Activated T-helper 1 cell treated with anti-CD3 and anti-CD28 coated beads, Interleukin-12 subunit alpha, Interleukin-12 subunit beta, Interleukin-2, Interleukin-4 antibody, amounts not matched to agents 30 ng/mL and 10 ng/mL and 1 ng/mL, durations not matched to agents 14 hours and 24 hours and 36 hours (primary cell): ENCODE measurements around the gene CSTPP1. TPM values are rescaled to one million over a fixed set of nuclear protein-coding genes. Genes with fewer than 3 reads are reported as not detected.
A peak's percentile ranks its signal among the peaks of the same experiment; 100 is the strongest.

Experiments used
- DNase-seq: peaks from one replicate; pipeline ENCODE4 v3.0.0; 2021; ENCODE audit warnings: low spot score
- H3K27ac Mint-ChIP-seq: one replicate; pipeline ENCODE4 v1.8.0; 2021; ENCODE audit warnings: mild to moderate bottlenecking, mixed read lengths
- H3K27me3 Mint-ChIP-seq: one replicate; pipeline ENCODE4 v1.8.0; 2022; ENCODE audit warnings: mild to moderate bottlenecking, moderate library complexity, mixed read lengths; ENCODE audit not compliant: insufficient read depth
- H3K36me3 Mint-ChIP-seq: one replicate; pipeline ENCODE4 v1.8.0; 2021; ENCODE audit warnings: low read depth, mixed read lengths
- H3K4me1 Mint-ChIP-seq: one replicate; pipeline ENCODE4 v1.8.0; 2021; ENCODE audit warnings: low read depth, mixed read lengths
- H3K4me3 Mint-ChIP-seq: one replicate; pipeline ENCODE4 v1.8.0; 2021; ENCODE audit warnings: mild to moderate bottlenecking, moderate library complexity, mixed read lengths
- H3K9me3 Mint-ChIP-seq: one replicate; pipeline ENCODE4 v1.8.0; 2021; ENCODE audit warnings: mixed read lengths
- intact Hi-C: fragments of 100-400 bp; cut with micrococcal nuclease; formaldehyde crosslinking; loops from one replicate; pipeline ENCODE4 v1.15.1; 2024
- total RNA-seq: library from RNA; stranded (reverse); gene quantifications from 2 replicates; pipeline ENCODE4 v1.2.3, GENCODE V29; 2022

Gene CSTPP1
- total RNA-seq, 1 donor from 2014 or later: 16.7 TPM

- no peak overlapping the region for H3K27ac Mint-ChIP-seq
- no peaks in the 10 kb centered on the region for H3K27me3 Mint-ChIP-seq
- no peak overlapping the region for H3K4me3 Mint-ChIP-seq
- no peaks in the 10 kb centered on the region for H3K4me1 Mint-ChIP-seq
- peaks cover 13% of the 10 kb centered on the region for H3K36me3 Mint-ChIP-seq
- intact Hi-C loops: no loop called here
- no peak for DNase-seq
- H3K9me3 Mint-ChIP-seq: no peaks in the 10 kb centered on the region
Observed at GRCh38 chr11:47163898-47164297, 227.3 kb downstream of the CSTPP1 start.

- Mint-ChIP-seq H3K27me3 (no peaks in the 10 kb centered on the region), H3K4me3 (no peak overlapping the region), H3K4me1 (no peaks in the 10 kb centered on the region), H3K9me3 (no peaks in the 10 kb centered on the region), H3K27ac (no peak overlapping the region), H3K36me3 (peaks cover 13% of the 10 kb centered on the region)
- intact Hi-C loops: no loop called here
- no peak for DNase-seq
Observed at GRCh38 chr11:47164321-47164720, 227.8 kb downstream of the CSTPP1 start.

GRCh38 chr11:47165253-47165840 is 228.8 kb downstream of the CSTPP1 start:
- no peak for DNase-seq
- H3K27ac Mint-ChIP-seq: no peak overlapping the region
- no peak overlapping the region for H3K4me3 Mint-ChIP-seq
- H3K36me3 Mint-ChIP-seq: peaks cover 13% of the 10 kb centered on the region
- no peaks in the 10 kb centered on the region for H3K27me3 Mint-ChIP-seq
- no peaks in the 10 kb centered on the region for H3K4me1 Mint-ChIP-seq
- no peaks in the 10 kb centered on the region for H3K9me3 Mint-ChIP-seq
- intact Hi-C loops: no loop called here

GRCh38 chr11:47166368-47166767 is 229.8 kb downstream of the CSTPP1 start:
- peaks cover 17% of the 10 kb centered on the region for H3K36me3 Mint-ChIP-seq
- no peak overlapping the region for H3K27ac Mint-ChIP-seq
- H3K9me3 Mint-ChIP-seq: no peaks in the 10 kb centered on the region
- H3K27me3 Mint-ChIP-seq: no peaks in the 10 kb centered on the region
- intact Hi-C loops: no loop called here
- H3K4me1 Mint-ChIP-seq: no peaks in the 10 kb centered on the region
- no peak for DNase-seq
- H3K4me3 Mint-ChIP-seq: no peak overlapping the region

- H3K9me3 Mint-ChIP-seq: no peaks in the 10 kb centered on the region
- no peak overlapping the region for H3K27ac Mint-ChIP-seq
- intact Hi-C loops: no loop called here
- no peak overlapping the region for H3K4me3 Mint-ChIP-seq
- no peak for DNase-seq
- H3K4me1 Mint-ChIP-seq: peaks cover 20% of the 10 kb centered on the region
- peaks cover 20% of the 10 kb centered on the region for H3K36me3 Mint-ChIP-seq
- no peaks in the 10 kb centered on the region for H3K27me3 Mint-ChIP-seq
Observed at GRCh38 chr11:47171061-47171838, 234.7 kb downstream of the CSTPP1 start.

- DNase-seq: no peak
- no peak overlapping the region for H3K27ac Mint-ChIP-seq
- H3K4me3 Mint-ChIP-seq: no peak overlapping the region
- peaks cover 20% of the 10 kb centered on the region for H3K36me3 Mint-ChIP-seq
- intact Hi-C loops: no loop called here
- H3K4me1 Mint-ChIP-seq: peaks cover 20% of the 10 kb centered on the region
- no peaks in the 10 kb centered on the region for H3K9me3 Mint-ChIP-seq
- no peaks in the 10 kb centered on the region for H3K27me3 Mint-ChIP-seq
Observed at GRCh38 chr11:47171856-47172255, 235.3 kb downstream of the CSTPP1 start.

- peaks cover 17% of the 10 kb centered on the region for H3K36me3 Mint-ChIP-seq
- no peaks in the 10 kb centered on the region for H3K27me3 Mint-ChIP-seq
- no peak overlapping the region for H3K4me3 Mint-ChIP-seq
- DNase-seq: no peak
- no peaks in the 10 kb centered on the region for H3K9me3 Mint-ChIP-seq
- intact Hi-C loops: no loop called here
- no peak overlapping the region for H3K27ac Mint-ChIP-seq
- H3K4me1 Mint-ChIP-seq: peaks cover 29% of the 10 kb centered on the region
Observed at GRCh38 chr11:47172740-47173336, 236.3 kb downstream of the CSTPP1 start.

- DNase-seq: no peak
- Mint-ChIP-seq H3K27ac (peak overlapping the region; percentile 95), H3K9me3 (no peaks in the 10 kb centered on the region)
Observed at GRCh38 chr11:47175746-47176327, 239.3 kb downstream of the CSTPP1 start.

GRCh38 chr11:47176328-47177228 is 240.0 kb downstream of the CSTPP1 start, which contains the start of gene ARFGAP2:
Gene ARFGAP2 (minus strand): TSS chr11:47176879. CDS start chr11:47176853, 26 bp downstream.
- peaks cover 8% of the 10 kb centered on the region for H3K36me3 Mint-ChIP-seq
- H3K4me1 Mint-ChIP-seq: peaks cover 36% of the 10 kb centered on the region
- intact Hi-C loops: loop anchor here (1.0 to 2.0 kb wide), 11 partner anchors 10 to 677 kb away; partner anchors contain the start of genes ACP2, ARHGAP1, FNBP4 and PACSIN3
- no peaks in the 10 kb centered on the region for H3K27me3 Mint-ChIP-seq
- peak within 1 kb of the TSS; percentile 100 for H3K27ac Mint-ChIP-seq
- peak; percentile 96 for DNase-seq
- no peaks in the 10 kb centered on the region for H3K9me3 Mint-ChIP-seq
- peak within 1 kb of the TSS; percentile 97 for H3K4me3 Mint-ChIP-seq

More at GRCh38 chr11:47175746-47176327, 239.3 kb downstream of the CSTPP1 start:
- peaks cover 36% of the 10 kb centered on the region for H3K4me1 Mint-ChIP-seq
- intact Hi-C loops: loop anchor here (1.0 to 2.0 kb wide), 2 partner anchors 250 to 475 kb away; partner anchors contain the start of genes ARHGAP1, PSMC3 and ZNF408
- H3K36me3 Mint-ChIP-seq: peaks cover 10% of the 10 kb centered on the region
- peak overlapping the region; percentile 97 for H3K4me3 Mint-ChIP-seq
- no peaks in the 10 kb centered on the region for H3K27me3 Mint-ChIP-seq

GRCh38 chr11:47177229-47177845 is 240.8 kb downstream of the CSTPP1 start:
- H3K27ac Mint-ChIP-seq: peak overlapping the region; percentile 100
- no peaks in the 10 kb centered on the region for H3K9me3 Mint-ChIP-seq
- H3K36me3 Mint-ChIP-seq: peaks cover 8% of the 10 kb centered on the region
- peaks cover 36% of the 10 kb centered on the region for H3K4me1 Mint-ChIP-seq
- H3K4me3 Mint-ChIP-seq: peak overlapping the region; percentile 97
- intact Hi-C loops: loop anchor here (1.0 to 2.0 kb wide), 10 partner anchors 9 to 676 kb away; partner anchors contain the start of genes ACP2, ARHGAP1, FNBP4 and PACSIN3
- H3K27me3 Mint-ChIP-seq: no peaks in the 10 kb centered on the region
- DNase-seq: peak; percentile 64

- Mint-ChIP-seq H3K36me3 (peaks cover 5% of the 10 kb centered on the region), H3K27ac (peak overlapping the region; percentile 100), H3K4me1 (peaks cover 36% of the 10 kb centered on the region), H3K27me3 (no peaks in the 10 kb centered on the region), H3K4me3 (peak overlapping the region; percentile 97), H3K9me3 (no peaks in the 10 kb centered on the region)
- intact Hi-C loops: loop anchor here (1.0 to 2.0 kb wide), 10 partner anchors 8 to 675 kb away; partner anchors contain the start of genes ACP2, ARHGAP1, FNBP4 and PACSIN3
- DNase-seq: no peak
Observed at GRCh38 chr11:47177846-47178245, 241.3 kb downstream of the CSTPP1 start.
